ENCODE measurements around the gene DUSP1. TPM values are rescaled to one million over a fixed set of nuclear protein-coding genes. Genes with fewer than 3 reads are reported as not detected.

The DUSP1 gene
- total and polyA plus RNA-seq, 2 experiments from 2014 or later, result 547 to 583 TPM

DNA sequence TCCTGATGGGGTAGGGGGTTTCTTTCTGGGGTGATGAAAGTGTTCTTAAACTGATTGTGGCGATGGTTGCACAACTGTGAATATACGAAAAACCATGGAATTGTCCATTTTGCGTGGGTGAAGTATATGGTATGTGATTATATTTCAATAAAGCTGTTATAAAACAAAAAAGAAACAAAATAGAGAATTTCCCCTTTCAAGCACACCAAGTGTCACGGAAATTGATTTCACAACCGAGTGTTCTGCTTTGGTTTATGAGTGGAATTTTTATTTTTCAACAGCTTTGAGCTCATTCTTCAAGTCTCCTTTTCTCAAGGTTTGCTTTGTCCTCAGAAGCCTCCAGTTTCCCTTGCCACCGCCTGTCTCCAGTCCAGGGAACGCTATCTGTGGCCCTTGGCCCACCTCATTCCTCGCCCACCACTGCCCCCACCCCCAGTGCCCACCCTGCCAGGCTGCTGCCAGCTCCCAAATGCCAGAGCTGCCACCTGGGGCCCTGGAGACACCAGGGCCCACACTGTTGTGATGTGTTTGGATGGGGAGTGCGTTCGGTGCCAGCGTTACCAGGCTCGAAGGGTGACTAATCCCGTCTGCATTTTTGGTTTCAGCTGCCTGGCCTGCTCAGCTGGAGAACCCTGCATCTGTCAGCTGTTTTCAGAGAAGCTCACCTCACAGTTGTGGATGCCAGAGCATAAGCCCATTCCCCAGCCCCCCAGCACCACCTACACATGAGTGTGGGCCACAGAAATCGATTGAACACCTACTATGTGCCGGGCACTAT, 30.4 kb downstream of the DUSP1 start:
- peaks cover 17% of the 10 kb centered on the region for H3K4me1 ChIP-seq (ENCODE audit: insufficient read depth)
- no peak overlapping the region for H3K4me3 ChIP-seq
- H3K79me2 ChIP-seq, result no peaks in the 10 kb centered on the region
- no peaks in the 10 kb centered on the region for H3K9me3 ChIP-seq (ENCODE audit: low read depth)
- H4K20me1 ChIP-seq (ENCODE audit: insufficient read depth, poor library complexity, severe bottlenecking), result no peaks in the 10 kb centered on the region
- H3K27me3 ChIP-seq, result no peaks in the 10 kb centered on the region
- no peak overlapping the region for H3K4me2 ChIP-seq
- 74% methylated on average over 15 of the region's 15 CpGs for WGBS (ENCODE audit: low lambda C conversion rate, missing lambda C conversion rate)
- H3K36me3 ChIP-seq (replicated peaks; ENCODE audit: insufficient read depth, low read depth), result no peaks in the 10 kb centered on the region
- no peaks in the 10 kb centered on the region for H3K9me2 ChIP-seq (replicated peaks; ENCODE audit: insufficient read depth)
- no peak overlapping the region for H2AFZ ChIP-seq
- no peak for TF ChIP-seq EZH2 (IDR thresholded peaks at IDR 0.05; ENCODE audit: borderline replicate concordance)
- TF ChIP-seq, protein P1, sequence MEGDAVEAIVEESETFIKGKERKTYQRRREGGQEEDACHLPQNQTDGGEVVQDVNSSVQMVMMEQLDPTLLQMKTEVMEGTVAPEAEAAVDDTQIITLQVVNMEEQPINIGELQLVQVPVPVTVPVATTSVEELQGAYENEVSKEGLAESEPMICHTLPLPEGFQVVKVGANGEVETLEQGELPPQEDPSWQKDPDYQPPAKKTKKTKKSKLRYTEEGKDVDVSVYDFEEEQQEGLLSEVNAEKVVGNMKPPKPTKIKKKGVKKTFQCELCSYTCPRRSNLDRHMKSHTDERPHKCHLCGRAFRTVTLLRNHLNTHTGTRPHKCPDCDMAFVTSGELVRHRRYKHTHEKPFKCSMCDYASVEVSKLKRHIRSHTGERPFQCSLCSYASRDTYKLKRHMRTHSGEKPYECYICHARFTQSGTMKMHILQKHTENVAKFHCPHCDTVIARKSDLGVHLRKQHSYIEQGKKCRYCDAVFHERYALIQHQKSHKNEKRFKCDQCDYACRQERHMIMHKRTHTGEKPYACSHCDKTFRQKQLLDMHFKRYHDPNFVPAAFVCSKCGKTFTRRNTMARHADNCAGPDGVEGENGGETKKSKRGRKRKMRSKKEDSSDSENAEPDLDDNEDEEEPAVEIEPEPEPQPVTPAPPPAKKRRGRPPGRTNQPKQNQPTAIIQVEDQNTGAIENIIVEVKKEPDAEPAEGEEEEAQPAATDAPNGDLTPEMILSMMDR (IDR thresholded peaks at IDR 0.05; ENCODE audit: poor library complexity), result no peak
- TF ChIP-seq EZH2phosphoT487 (IDR thresholded peaks at IDR 0.05; ENCODE audit: low read depth, severe bottlenecking, unreplicated experiment), result no peak
- peak overlapping the region; percentile 95 for H3K27ac ChIP-seq
- DNase-seq (ENCODE audit: low spot score), result peak; percentile 65

DNA sequence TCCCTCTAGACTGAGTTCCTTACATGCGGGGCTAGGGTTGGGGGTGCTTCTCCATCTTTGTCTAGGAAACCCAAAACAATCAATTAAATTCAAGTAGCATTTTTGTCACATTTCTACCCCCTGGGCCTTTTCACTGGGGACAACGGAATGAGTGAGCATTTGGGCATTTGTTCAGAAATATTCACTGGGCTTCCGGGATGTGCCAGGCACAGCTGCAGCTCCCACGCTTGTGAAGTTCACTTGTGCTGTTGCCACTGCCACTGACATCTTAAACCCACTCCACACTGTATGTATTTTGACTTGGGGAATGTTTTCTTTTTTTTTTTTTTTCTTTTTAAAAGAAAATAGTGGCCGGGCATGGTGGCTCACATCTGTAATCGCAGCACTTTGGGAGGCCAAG, 31.6 kb downstream of the DUSP1 start:
- Histone ChIP-seq H4K20me1 (ENCODE audit: insufficient read depth, poor library complexity, severe bottlenecking) (no peaks in the 10 kb centered on the region), H3K4me3 (no peak overlapping the region), H3K9me3 (ENCODE audit: low read depth) (no peaks in the 10 kb centered on the region), H3K4me1 (ENCODE audit: insufficient read depth) (peaks cover 20% of the 10 kb centered on the region), H3K27me3 (no peaks in the 10 kb centered on the region), H3K9me2 (replicated peaks; ENCODE audit: insufficient read depth) (no peaks in the 10 kb centered on the region), H3K36me3 (replicated peaks; ENCODE audit: insufficient read depth, low read depth) (no peaks in the 10 kb centered on the region), H2AFZ (no peak overlapping the region), H3K79me2 (no peaks in the 10 kb centered on the region), H3K27ac (no peak overlapping the region), H3K4me2 (no peak overlapping the region)
- WGBS (ENCODE audit: low lambda C conversion rate, missing lambda C conversion rate), result 97% methylated on average over 6 of the region's 6 CpGs
- TF ChIP-seq, protein P1 (IDR thresholded peaks at IDR 0.05; ENCODE audit: poor library complexity), result no peak
- TF ChIP-seq EZH2phosphoT487 (IDR thresholded peaks at IDR 0.05; ENCODE audit: low read depth, severe bottlenecking, unreplicated experiment), result no peak
- no peak for DNase-seq (ENCODE audit: low spot score)

DNA sequence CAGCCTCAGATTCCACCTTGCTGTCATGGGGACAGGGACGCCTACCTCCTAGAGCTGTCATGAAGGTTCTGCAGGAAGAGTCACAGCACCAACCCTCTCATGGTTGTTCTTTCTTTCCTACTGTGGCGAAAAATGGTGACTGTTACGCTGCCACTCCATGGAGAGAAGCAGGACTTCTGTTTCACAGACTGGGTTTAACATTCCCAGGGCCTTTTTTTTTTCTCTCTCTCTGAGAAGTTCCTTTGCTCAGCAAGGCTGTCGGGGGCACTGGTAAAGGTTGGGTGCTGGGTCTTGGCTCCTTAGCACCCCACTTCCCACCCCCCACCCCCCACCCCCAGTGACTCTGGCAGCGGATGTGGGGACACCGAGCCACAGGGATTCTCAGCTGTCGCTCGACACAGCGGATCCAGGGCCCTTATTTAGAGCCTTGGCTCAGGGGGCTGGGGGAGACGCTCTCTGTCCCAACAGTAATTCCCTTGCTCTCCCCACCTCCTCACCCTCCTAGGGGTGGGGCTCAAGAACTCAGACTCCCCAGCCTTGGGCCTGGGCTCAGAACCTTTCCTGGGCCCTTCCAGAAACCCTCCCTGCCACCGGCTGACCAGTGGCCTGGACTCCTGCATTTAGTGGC, 34.4 kb downstream of the DUSP1 start:
- peak overlapping the region; percentile 19 for H2AFZ ChIP-seq
- TF ChIP-seq EZH2 (IDR thresholded peaks at IDR 0.05; ENCODE audit: borderline replicate concordance) (no peak), EZH2phosphoT487 (IDR thresholded peaks at IDR 0.05; ENCODE audit: low read depth, severe bottlenecking, unreplicated experiment) (no peak)
- TF ChIP-seq, protein P1 (IDR thresholded peaks at IDR 0.05; ENCODE audit: poor library complexity), result no peak
- DNase-seq (ENCODE audit: low spot score), result no peak
- H3K9me2 ChIP-seq (replicated peaks; ENCODE audit: insufficient read depth), result no peaks in the 10 kb centered on the region
- H3K36me3 ChIP-seq (replicated peaks; ENCODE audit: insufficient read depth, low read depth), result no peaks in the 10 kb centered on the region
- 81% methylated on average over 11 of the region's 11 CpGs for WGBS (ENCODE audit: low lambda C conversion rate, missing lambda C conversion rate)
- no peak overlapping the region for H3K4me3 ChIP-seq
- no peaks in the 10 kb centered on the region for H3K27me3 ChIP-seq
- H3K4me1 ChIP-seq (ENCODE audit: insufficient read depth), result peaks cover 35% of the 10 kb centered on the region
- H3K27ac ChIP-seq, result peak overlapping the region; percentile 82
- no peaks in the 10 kb centered on the region for H3K9me3 ChIP-seq (ENCODE audit: low read depth)
- peak overlapping the region; percentile 61 for H3K4me2 ChIP-seq
- H4K20me1 ChIP-seq (ENCODE audit: insufficient read depth, poor library complexity, severe bottlenecking), result no peaks in the 10 kb centered on the region
- no peaks in the 10 kb centered on the region for H3K79me2 ChIP-seq

Measured in hepatocyte (in vitro differentiated cells).